Endothelial cell of umbilical vein (primary cell): ENCODE measurements around the gene THTPA. TPM values are rescaled to one million over a fixed set of nuclear protein-coding genes. Genes with fewer than 3 reads are reported as not detected.

Source experiments
- BruUV-seq: library from RNA; stranded (reverse); fragments of 400-500 nt; replicated peaks from 2 replicates; lab custom pipeline; 2021; lab: Mats Ljungman, UMichigan
- CTCF ChIA-PET: fragments of 300-600, 350-600 bp; sonication (Branson Sonifier 250); formaldehyde crosslinking; loops from one replicate; lab custom pipeline; 2021; ENCODE audit warnings: antibody characterized with exemption, inconsistent platforms; lab: Charles Lee
- POLR2A ChIA-PET: fragments of 300-600, 350-600 bp; sonication (Branson Sonifier 250); formaldehyde crosslinking; loops from one replicate; lab custom pipeline; 2021; ENCODE audit warnings: antibody characterized with exemption, inconsistent platforms; lab: Charles Lee
- DNase-seq: peaks from one replicate; pipeline ENCODE4 v3.0.0-alpha.2; 2011; ENCODE audit warnings: low read depth, low spot score
- FAIRE-seq: peaks from 2 replicates; lab custom pipeline; 2011; peaks lifted over from hg19 to GRCh38; lab: Jason Lieb, UNC
- H2AFZ ChIP-seq: 2 replicates; pipeline ENCODE4 v1.6.0; 2012; ENCODE audit warnings: low read depth, low read length, control low read depth, inconsistent platforms
- H3K27ac ChIP-seq: 2 replicates; pipeline ENCODE4 v1.5.1; 2011; ENCODE audit warnings: low read depth, mild to moderate bottlenecking, control low read depth, low read length, moderate library complexity; ENCODE audit not compliant: insufficient read depth
- H3K27me3 ChIP-seq, 2 experiments: 2 replicates each; pipeline versions ENCODE4 v1.6.0 to v1.6.1; 2011; ENCODE audit warnings: low read length in 2 of 2, mixed read lengths in 1 of 2; ENCODE audit not compliant: control insufficient read depth in 2 of 2, insufficient read depth in 2 of 2
- H3K36me3 ChIP-seq, 2 experiments: 2 replicates in 1 of 2; 3 replicates in 1 of 2; pipeline ENCODE4 v1.5.1; 2011; ENCODE audit warnings: low read length in 2 of 2, mild to moderate bottlenecking in 1 of 2, moderate library complexity in 1 of 2; ENCODE audit not compliant: control insufficient read depth in 2 of 2, insufficient read depth in 2 of 2; ENCODE audit errors: extremely low read depth in 1 of 2
- H3K4me1 ChIP-seq: 3 replicates; pipeline ENCODE4 v1.5.1; 2011; ENCODE audit warnings: mild to moderate bottlenecking, low read length; ENCODE audit not compliant: control insufficient read depth, insufficient read depth; ENCODE audit errors: extremely low read depth
- H3K4me2 ChIP-seq: 2 replicates; pipeline ENCODE4 v1.6.1; 2011; ENCODE audit warnings: low read length, control low read depth, mixed read lengths; ENCODE audit not compliant: insufficient read depth
- H3K4me3 ChIP-seq, 3 experiments: fragments of 200-600 bp in 1 of 3; sonication (generic), shearing (Covaris generic) in 1 of 3; replicated peaks in 1 of 3; 2 replicates each; pipeline ENCODE4 v1.5.1; 2011 to 2016; ENCODE audit warnings: control low read depth in 3 of 3, low read length in 3 of 3, mild to moderate bottlenecking in 2 of 3, inconsistent platforms in 1 of 3, low read depth in 1 of 3, moderate library complexity in 1 of 3; ENCODE audit not compliant: insufficient read depth in 1 of 3
- H3K79me2 ChIP-seq: 2 replicates; pipeline ENCODE4 v1.6.0; 2012; ENCODE audit warnings: low read length, inconsistent platforms; ENCODE audit not compliant: control insufficient read depth, insufficient read depth
- H3K9ac ChIP-seq: replicated peaks from 2 replicates; pipeline ENCODE3; 2011; ENCODE audit warnings: low read length, control low read depth; ENCODE audit not compliant: insufficient read depth; ENCODE audit errors: extremely low read depth
- H3K9me1 ChIP-seq: replicated peaks from 3 replicates; pipeline ENCODE4 v1.6.0; 2011; ENCODE audit warnings: mild to moderate bottlenecking, low read length; ENCODE audit not compliant: control insufficient read depth, insufficient read depth; ENCODE audit errors: extremely low read depth
- H3K9me3 ChIP-seq: replicated peaks from 2 replicates; pipeline ENCODE4 v1.5.1; 2012; ENCODE audit warnings: low read length, inconsistent platforms; ENCODE audit not compliant: control insufficient read depth, insufficient read depth
- H4K20me1 ChIP-seq: replicated peaks from 2 replicates; pipeline ENCODE3; 2011; ENCODE audit warnings: mild to moderate bottlenecking, low read length; ENCODE audit not compliant: control insufficient read depth, insufficient read depth; ENCODE audit errors: extremely low read depth
- EZH2 ChIP-seq: IDR thresholded peaks from 2 replicates; pipeline ENCODE4 v1.6.1; 2012; ENCODE audit warnings: borderline replicate concordance, low read depth, mild to moderate bottlenecking, moderate library complexity, low read length, inconsistent platforms; ENCODE audit not compliant: severe bottlenecking
- FOS ChIP-seq: IDR thresholded peaks from 2 replicates; pipeline ENCODE4 v1.6.1; 2011; ENCODE audit warnings: mild to moderate bottlenecking, low read length, moderate library complexity, borderline replicate concordance; ENCODE audit not compliant: insufficient read depth
- GATA2 ChIP-seq: IDR thresholded peaks from 2 replicates; pipeline ENCODE4 v1.7.0; 2011; ENCODE audit warnings: low read depth, mild to moderate bottlenecking, moderate library complexity, mixed read lengths, low read length; ENCODE audit not compliant: insufficient read length, insufficient read depth
- JUN ChIP-seq: IDR thresholded peaks from 2 replicates; pipeline ENCODE4 v1.6.1; 2011; ENCODE audit warnings: borderline replicate concordance, low read depth; ENCODE audit not compliant: insufficient read length, insufficient read depth
- MYC ChIP-seq: IDR thresholded peaks from one replicate; pipeline ENCODE4 v1.6.1; 2011; ENCODE audit warnings: mild to moderate bottlenecking, low read depth, low read length
- POLR2A ChIP-seq: IDR thresholded peaks from 2 replicates; pipeline ENCODE4 v1.6.1; 2012; ENCODE audit warnings: low read depth, mild to moderate bottlenecking, control low read depth, low read length
- POLR2AphosphoS5 ChIP-seq: IDR thresholded peaks from 2 replicates; pipeline ENCODE4 v1.6.1; 2012; ENCODE audit warnings: low read depth, mild to moderate bottlenecking, control low read depth, low read length, moderate library complexity; ENCODE audit not compliant: insufficient read depth
- dilution Hi-C: fragments of 300-500 bp; cut with MboI; formaldehyde crosslinking; loops from one replicate; pipeline ENCODE4 v1.15.0; 2019; ENCODE audit warnings: low sequenced_read_pairs; ENCODE audit not compliant: extremely low pct_ligation_motif_present
- intact Hi-C: fragments of 100-400 bp; cut with micrococcal nuclease; formaldehyde crosslinking; loops from one replicate; pipeline ENCODE4 v1.10.0; 2022
- polyA plus RNA-seq, 4 experiments: library from polyadenylated mRNA; depleted of rRNA in 3 of 4; stranded (reverse) in 3 of 4; unstranded in 1 of 4; fragments of >200 nt; gene quantifications; 2 replicates each; pipeline versions ENCODE4 v1.2.1 to v1.2.3, GENCODE V29; 2011 to 2012; ENCODE audit warnings: missing spikeins in 1 of 4
- total RNA-seq: library from RNA; stranded (reverse); gene quantifications from 2 replicates; pipeline ENCODE4 v1.2.3, GENCODE V29; 2021
- TF ChIP-seq, protein P1 (sequence below), 2 donors: IDR thresholded peaks; 1 replicate in 1 of 2; 2 replicates in 1 of 2; pipeline ENCODE4 v1.5.1; 2011; ENCODE audit warnings: low read length in 2 of 2, mild to moderate bottlenecking in 2 of 2, moderate library complexity in 2 of 2, control low read depth in 1 of 2, inconsistent platforms in 1 of 2, low read depth in 1 of 2; ENCODE audit not compliant: insufficient read depth in 1 of 2; ENCODE audit errors: extremely low read depth in 1 of 2
- TF ChIP-seq, protein P2 (sequence below): IDR thresholded peaks from 2 replicates; pipeline ENCODE4 v1.6.1; 2011; ENCODE audit not compliant: insufficient read depth, insufficient read length

Gene THTPA
- total and polyA plus RNA-seq, 2 donors (not counting 3 experiments of a cell fraction or from before 2014, with no cell fraction given) = 10.8 to 12.5 TPM

DNA sequence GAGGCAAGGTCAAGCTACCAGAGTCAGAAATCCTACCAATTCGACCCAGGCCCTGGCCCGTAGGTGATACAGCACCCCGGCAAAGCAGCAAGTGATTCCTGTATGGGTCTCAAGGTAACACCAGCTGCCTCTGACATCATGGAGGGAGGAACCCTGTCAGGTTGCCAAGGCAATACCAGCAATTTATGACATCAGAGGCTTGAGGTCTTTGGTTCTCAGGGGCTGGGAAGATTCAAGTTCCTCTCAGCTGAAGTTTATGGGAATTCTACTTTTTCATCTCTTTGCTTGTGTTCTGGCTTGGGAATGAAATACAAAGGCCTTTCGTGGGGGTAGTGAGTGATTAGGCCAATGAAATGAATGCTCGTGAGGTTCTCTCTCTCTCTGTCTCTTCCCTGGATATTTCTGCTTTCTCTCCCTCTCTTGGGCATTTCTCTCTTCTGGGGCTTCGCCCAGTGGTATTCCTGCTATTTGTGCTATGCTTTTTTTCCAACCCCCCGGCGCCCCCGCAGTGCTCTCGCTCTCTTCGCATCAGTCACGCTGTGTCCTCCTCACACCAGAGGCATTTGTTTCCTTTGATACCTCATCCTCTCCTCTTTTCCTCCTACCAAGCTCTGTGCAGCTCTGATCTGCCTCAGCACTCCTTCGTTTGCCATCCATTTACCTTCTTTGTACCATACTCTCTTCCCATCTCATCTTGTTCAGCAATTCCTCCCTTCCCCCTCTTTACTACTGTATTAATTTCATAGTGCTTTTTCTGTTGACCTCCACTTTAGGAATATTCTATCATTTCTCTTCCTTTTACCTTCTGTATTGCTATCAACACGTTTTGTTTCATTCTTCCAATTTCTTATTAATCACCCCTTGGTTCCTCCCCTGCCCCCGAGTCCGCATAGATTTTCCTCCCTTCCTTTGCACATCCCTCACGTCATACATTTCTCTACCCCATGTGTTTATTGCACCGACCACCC, 7.4 kb upstream of the THTPA start:
- DNase-seq (no peak), FAIRE-seq (no peak)
- Histone ChIP-seq H3K36me3 (no peaks in the 10 kb centered on the region), H3K79me2 (no peaks in the 10 kb centered on the region), H3K4me1 (peaks cover 8% of the 10 kb centered on the region), H4K20me1 (no peaks in the 10 kb centered on the region), H3K27me3 (peaks cover 23 to 25% of the 10 kb centered on the region in 2 experiments), H3K4me2 (no peak overlapping the region), H3K4me3 (no peak overlapping the region), H2AFZ (no peak overlapping the region), H3K9me1 (no peaks in the 10 kb centered on the region), H3K9ac (no peak overlapping the region), H3K27ac (no peak overlapping the region), H3K9me3 (no peaks in the 10 kb centered on the region)
- ChIA-PET POLR2A (no interaction called here), CTCF (interaction anchor here (0.8 to 4.5 kb wide), 4 partner anchors 11 to 362 kb away, joined by 3 to 24 read pairs (median 6); no protein-coding TSS in a partner anchor)
- dilution Hi-C loops = no loop called here
- no TSS peak for BruUV-seq
- intact Hi-C loops = no loop called here
- TF ChIP-seq FOS (no peak), MYC (no peak), JUN (no peak), GATA2 (no peak), POLR2A (no peak), POLR2AphosphoS5 (no peak), EZH2 (no peak)
- TF ChIP-seq, protein P1, sequence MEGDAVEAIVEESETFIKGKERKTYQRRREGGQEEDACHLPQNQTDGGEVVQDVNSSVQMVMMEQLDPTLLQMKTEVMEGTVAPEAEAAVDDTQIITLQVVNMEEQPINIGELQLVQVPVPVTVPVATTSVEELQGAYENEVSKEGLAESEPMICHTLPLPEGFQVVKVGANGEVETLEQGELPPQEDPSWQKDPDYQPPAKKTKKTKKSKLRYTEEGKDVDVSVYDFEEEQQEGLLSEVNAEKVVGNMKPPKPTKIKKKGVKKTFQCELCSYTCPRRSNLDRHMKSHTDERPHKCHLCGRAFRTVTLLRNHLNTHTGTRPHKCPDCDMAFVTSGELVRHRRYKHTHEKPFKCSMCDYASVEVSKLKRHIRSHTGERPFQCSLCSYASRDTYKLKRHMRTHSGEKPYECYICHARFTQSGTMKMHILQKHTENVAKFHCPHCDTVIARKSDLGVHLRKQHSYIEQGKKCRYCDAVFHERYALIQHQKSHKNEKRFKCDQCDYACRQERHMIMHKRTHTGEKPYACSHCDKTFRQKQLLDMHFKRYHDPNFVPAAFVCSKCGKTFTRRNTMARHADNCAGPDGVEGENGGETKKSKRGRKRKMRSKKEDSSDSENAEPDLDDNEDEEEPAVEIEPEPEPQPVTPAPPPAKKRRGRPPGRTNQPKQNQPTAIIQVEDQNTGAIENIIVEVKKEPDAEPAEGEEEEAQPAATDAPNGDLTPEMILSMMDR (IDR thresholded peaks at IDR 0.05; ENCODE audit: extremely low read depth in 1 of 2, insufficient read depth in 1 of 2, low read depth in 1 of 2, low read length in 2 of 2) = no peak
- TF ChIP-seq, protein P2, sequence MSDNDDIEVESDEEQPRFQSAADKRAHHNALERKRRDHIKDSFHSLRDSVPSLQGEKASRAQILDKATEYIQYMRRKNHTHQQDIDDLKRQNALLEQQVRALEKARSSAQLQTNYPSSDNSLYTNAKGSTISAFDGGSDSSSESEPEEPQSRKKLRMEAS = no peak
